Activated CD4-positive, CD25-positive, alpha-beta regulatory T cell treated with anti-CD3 and anti-CD28 coated beads, Interleukin-2, amount 50 U/mL, for 24 hours (primary cell): ENCODE data around the gene AFF1.
A peak's percentile ranks its signal among the peaks of the same experiment; 100 is the strongest.
"Not testable (repeated sequence)": the region's sequence is repeated elsewhere in the genome, so short reads cannot be mapped to it uniquely, and the experiment has no call there.

Experiments used
- ATAC-seq, 2 donors: fragments of 150-1000 bp; cut with Tn5 transposase; one replicate each; pipeline ENCODE4 v1.10.0; 2021; ENCODE audit warnings: mild to moderate bottlenecking in 1 of 2, moderate library complexity in 1 of 2

AFF1 gene

DNA sequence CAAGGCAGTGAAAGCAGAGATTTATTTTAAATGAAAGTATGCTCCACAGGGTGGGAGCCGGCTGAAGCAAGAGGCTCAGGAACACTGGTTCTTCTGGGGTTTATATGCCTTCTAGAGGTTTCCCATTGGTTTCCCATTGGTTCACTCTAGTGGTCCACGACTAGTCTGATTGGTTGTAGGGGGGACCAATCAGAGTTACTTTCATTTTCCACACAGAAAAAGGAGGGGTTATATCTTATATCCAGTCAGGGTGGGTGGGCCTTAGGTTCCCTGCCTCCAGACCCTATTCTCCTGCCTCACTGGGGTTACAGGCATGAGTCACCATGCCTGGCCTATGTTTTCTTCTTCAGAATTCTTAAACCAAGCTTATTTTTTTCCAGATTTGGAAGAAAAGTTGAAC is 184.0 kb downstream of the AFF1 start:
- peak in 1 of 2 donors; percentile 27 for ATAC-seq

GRCh38 chr4:87120010-87120409 is 185.2 kb downstream of the AFF1 start:
- ATAC-seq = no peak

- no peak for ATAC-seq
These were observed 185.8 kb downstream of the AFF1 start for GRCh38 chr4:87120411-87121162.

GRCh38 chr4:87121341-87122065 is 186.7 kb downstream of the AFF1 start:
- ATAC-seq = no peak

DNA sequence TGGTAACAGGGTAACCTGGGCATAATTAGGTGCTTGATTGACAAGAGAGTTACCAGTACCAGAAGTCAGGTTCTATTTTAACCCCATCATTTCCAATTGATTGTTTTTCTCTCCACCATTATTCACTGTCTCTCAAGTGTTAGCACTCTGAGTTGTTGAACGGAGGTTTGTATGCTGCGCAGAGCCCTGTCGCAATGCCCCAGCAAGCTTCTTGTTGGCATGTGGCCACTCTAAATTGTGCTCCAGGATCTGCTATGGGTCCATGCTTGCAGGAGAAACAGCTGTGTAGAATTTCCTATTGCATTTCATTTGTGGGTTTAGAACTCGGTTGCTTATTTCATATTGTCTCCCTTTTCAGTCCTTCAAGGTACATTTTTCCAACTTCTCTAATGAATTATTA is 187.4 kb downstream of the AFF1 start:
- no peak for ATAC-seq

DNA sequence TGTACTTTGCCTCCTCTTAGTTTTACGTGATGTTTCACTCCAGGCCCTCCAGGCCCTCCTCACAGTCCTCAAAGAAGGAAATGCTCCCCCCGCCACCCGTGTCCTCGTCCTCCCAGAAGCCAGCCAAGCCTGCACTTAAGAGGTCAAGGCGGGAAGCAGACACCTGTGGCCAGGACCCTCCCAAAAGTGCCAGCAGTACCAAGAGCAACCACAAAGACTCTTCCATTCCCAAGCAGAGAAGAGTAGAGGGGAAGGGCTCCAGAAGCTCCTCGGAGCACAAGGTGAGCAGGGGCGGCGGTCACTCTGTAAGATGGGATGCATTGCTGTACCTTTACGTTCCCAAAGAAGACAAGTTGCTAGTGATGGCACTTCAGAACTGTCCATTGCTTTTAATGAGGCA is 191.2 kb downstream of the AFF1 start:
- ATAC-seq = no peak

DNA sequence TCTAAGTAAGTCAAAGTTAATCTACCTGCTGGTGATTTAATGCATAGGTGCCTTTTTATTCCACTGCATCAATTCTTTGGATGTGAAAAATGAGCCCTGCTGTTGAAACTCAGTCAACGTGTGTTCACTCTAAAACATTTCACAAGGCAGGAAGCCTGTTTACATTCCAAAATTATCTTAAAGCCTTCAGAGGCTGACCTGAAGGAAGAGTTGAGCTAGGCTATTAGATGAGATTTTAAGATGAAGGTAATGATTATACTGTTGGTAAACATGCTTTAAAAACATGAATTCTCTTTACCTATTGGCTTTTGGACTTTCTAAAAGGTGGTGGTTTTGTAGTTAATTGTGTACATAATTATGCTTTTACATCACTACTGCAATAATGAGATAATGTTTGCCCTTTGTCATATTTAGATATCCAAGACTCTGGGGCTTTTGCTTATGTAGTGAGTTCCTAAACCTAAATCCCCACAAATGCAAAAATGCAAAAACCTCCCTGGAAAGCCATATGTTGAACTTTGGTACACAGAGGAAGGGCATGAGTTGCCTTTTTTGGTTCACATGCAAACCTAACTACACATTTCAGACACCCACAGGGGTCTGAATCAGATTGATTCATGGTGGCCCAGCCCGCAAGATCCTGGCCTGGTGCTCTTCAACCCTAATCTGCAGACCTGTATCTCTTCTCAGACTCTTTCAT is 193.3 kb downstream of the AFF1 start:
- no peak for ATAC-seq

- no peak for ATAC-seq
These were observed 194.9 kb downstream of the AFF1 start for GRCh38 chr4:87129681-87130080.

- ATAC-seq = no peak
These were observed 196.3 kb downstream of the AFF1 start for GRCh38 chr4:87130985-87131703.

DNA sequence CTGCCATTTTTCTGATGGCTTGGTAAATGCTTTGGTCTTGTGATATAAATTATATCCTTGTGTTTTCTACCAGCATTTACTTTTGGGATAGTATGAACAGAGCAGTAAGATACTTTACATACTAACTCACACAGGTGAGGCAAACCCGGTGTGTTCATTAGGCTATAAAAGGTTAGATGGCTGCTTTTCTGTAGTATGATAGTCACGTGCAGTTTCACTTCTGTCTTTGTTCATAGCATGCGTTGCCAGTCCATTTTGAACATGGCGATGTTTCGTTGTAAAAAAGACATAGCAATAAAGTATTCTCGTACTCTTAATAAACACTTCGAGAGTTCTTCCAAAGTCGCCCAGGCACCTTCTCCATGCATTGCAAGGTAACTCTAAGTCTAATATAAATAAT is 197.2 kb downstream of the AFF1 start:
- no peak for ATAC-seq

DNA sequence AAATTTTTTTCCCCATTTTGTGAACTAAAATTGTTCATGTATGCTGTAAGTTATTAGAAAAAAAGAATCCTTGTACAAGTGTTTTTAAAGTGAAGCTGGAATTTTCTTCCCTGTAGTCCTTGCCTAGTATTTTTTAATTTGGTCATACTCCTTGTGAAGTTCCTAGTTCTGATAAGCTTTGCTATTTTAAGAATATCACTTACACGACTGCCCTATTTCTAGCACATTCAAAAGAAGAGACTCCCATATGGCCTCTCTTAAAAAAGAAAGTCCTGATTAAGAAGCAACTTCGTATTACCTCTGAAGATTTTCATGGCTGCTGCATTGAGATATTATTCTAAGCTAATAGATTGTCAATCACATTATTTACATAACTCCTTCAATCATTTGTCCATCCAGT is 198.4 kb downstream of the AFF1 start:
- ATAC-seq = no peak

DNA sequence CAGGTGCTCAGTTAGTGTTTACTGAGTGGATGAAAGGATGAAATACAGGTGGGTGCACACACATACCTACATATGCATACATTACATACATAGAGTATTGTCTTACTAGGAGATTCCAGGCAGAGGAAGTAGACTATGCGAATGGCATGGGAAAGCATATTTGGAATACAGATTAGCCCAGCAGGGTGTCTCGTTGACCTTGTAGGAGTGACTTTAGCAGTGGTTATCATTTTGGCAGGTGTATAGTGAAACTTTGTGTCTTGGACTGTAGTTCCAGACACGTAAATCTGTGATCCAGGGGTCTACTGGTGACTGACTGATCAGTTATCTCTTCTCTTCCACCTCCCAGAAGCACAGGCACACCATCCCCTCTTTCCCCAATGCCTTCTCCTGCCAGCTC is 199.3 kb downstream of the AFF1 start:
- ATAC-seq = no peak

DNA sequence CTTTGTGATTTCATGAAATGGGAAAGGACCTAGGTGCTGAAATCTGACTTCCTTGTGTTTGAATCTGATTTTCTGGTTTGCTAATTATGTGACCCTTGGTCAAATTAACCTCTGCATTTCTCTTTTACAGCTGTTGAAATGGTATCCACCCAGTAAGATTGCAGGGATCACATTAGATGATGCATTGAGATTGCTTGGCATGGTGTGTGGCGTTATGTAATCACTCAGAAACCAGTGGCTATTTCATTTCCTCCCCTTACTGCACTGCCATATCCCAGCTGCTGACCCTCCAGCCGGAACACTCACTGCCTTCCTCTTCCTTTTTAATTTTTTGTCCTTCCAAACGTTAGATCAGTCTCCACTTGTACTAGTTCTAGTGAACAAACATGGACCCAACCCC is 206.6 kb downstream of the AFF1 start:
- no peak for ATAC-seq

DNA sequence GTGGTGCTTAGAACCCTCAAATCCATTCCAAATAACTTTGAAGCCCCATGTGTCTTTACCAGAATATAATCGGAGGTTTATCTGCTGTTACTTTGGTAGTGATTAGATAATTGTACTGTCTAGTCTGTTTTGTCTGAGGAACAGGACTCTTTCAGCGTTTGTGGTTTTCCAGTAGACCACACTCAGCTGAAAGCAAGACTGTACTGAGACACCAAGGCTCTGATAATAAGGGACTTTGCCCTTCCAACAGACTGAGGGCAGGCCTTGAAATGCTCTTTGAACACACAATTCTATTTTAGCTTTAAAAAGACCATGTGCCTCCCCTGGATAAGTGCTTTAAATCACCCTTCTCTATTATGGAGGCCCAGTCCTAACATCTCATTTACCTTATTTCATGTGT is 209.5 kb downstream of the AFF1 start:
- no peak for ATAC-seq

- ATAC-seq = not testable (repeated sequence)
These were observed 211.1 kb downstream of the AFF1 start for GRCh38 chr4:87145934-87146333.

GRCh38 chr4:87147116-87147515 is 212.3 kb downstream of the AFF1 start:
- ATAC-seq = no peak

- peak; percentile 55 to 64 for ATAC-seq
These were observed 215.9 kb downstream of the AFF1 start for GRCh38 chr4:87150498-87151261.

DNA sequence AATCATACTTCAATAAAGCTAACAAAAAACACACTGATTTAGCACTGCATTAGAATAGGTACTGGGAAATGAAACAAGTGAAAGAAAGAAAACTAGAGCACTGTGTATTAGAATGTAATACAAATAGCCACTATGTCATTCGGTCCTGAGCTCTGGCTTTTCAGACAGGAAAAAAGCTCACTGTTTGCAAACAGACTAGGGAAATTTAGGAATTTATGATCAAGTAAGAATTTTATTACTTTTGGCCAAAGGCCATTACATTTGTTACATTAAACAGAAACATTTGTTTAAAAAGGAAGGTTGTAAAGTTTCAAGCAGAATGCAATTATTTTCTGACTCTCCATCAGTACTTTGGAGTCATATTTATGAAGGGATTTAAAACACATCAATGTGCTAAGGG is 216.9 kb downstream of the AFF1 start:
- ATAC-seq = no peak

DNA sequence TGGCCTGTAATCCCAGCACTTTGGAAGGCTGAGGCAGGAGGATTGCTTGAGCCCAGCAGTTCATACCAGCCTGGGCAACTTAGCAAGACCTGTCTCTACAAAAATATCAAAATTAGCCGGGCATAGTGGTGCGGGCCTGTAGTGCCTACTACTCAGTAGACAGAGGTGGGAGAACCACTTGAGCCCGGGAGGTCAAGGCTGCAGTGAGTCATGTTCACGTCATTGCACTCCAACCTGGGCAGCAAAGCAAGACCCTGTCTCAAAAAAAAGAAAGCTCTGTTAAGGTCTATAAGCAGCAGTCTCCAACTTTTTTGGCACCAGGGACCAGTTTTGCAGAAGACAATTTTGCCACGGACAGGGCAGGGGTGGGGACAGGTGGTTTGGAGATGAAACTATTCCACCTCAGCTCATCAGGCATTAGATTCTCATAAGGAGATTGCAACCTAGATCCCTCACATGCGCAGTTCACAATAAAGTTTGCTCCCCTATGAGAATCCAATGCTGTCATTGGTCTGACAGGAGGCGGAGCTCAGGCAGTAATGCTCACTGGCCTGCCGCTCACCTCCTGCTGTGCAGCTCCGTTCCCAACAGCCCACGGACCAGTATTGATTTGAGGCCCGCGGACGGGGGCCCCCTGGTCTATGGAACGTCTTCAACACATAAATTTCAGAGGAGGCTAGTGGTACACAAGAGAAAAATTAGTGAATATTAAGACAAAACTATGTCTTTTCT is 217.7 kb downstream of the AFF1 start:
- no peak for ATAC-seq

DNA sequence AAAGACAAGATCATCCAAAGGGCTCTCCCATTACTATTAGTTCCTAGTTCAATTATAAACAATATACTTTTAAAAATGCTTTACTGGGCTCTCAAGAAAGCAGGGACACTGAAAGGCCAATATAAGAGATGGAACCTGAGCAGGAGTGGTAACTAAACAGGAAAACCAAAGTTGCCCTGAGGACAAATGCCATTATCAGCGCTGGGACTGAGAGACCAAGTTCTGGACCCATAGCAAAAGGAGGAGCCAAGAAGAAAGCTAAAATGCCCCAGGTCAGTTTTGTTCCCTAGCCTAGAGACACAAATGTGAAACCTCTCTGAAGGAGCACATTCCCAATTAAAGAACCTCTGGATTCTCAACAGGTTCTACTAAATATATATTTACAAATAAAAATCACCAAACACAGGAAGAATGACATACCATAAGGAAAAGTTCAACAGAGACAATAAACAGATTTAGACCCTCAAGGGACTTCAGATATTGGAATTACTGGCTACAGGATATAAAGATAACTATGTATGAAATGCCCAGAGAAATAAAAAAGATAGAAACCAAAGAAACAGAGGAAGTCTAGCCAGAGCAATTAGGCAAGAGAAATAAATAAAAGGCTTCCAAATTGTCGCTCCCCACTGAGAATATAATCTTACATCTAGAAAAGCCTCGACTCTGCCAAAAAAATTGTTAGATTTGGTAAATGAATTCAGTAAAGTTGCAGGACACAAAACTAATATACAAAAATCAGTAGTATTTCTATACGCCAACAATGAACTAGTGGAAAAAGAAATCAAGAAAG is 218.5 kb downstream of the AFF1 start:
- ATAC-seq = no peak

DNA sequence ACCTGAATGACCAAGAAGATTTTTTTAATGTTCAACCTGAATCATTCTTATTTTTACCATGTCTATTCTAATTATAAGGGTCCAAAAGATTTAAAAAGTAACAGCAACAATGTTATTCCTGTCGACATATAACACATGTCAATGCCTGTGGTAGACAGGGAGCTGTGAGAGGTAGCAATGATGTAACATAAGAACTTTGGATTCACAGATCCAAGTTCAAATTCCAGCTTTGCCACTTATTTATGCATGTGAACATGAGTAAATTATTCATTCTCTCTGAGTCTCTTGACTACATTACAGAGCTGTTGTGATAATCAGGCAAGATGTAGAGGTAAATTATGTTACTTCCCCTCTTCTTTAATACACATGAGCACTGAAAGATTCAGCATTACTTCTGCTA is 231.1 kb downstream of the AFF1 start:
- ATAC-seq = no peak
